Measurements from ENCODE around the gene UBE2S.

Gene UBE2S

GRCh38 chr19:55358943-55359908 lies 48.4 kb downstream of the UBE2S start:
- DNase-seq: no peak

- DNase-seq: no peak
Observed at GRCh38 chr19:55358493-55358892, 49.1 kb downstream of the UBE2S start.

DNA sequence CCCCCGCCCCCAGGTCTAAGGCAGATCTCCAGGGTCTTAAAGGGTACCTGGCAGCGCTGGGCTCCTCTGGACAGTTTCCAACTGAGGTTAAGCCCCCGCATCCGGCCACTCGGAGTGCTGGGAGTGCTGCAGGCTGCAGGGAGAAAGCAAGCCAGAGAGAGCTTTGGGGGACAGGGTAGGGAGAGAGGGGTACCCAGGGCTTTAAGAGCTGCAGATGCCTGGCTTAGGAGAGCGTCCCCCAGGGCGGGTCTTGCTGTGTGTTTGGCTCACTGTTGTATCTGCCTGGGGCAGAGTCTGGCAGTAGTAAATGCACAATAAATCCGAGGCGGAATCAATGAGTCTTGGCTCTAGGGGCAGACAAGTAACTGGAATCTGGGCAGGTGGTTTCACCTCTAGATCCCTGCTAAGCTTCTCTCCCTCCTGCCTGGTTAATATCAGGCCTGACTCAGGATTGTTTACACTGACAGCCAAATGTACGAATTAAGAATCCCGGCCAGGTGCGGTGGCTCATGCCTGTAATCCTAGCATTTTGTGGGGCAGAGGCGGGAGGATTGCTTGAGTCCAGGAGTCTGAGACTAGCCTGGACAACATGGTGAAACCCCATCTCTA lies 52.3 kb downstream of the UBE2S start:
- DNase-seq: no peak

DNA sequence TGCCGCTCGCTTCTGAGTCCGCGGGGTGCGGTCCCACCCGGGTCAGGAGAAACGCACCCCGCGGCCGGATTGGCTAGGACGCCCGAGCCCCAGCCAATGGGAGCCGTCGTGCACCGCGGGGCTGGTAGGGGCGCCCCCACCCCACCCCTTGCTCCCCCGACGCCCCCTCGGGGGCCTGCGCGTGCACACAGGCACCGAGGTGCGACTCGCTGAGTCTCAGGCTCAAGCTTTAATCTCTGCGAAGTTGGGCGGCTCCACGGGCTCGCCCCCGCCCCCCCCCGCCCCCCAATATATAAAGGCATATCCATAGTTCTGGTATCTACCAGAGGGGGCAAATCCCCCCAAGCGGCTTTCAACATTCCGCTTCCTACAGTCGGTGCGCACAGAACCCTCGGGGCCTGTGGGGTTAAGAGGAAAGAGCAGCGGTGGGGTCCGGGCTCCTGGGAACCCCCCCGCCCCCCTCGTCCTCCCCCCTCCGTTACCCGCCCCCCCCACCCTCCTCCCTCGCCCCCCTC lies 52.8 kb downstream of the UBE2S start, which contains the start of gene COX6B2:
Gene COX6B2, minus strand, starts transcription at position 22 of the 515 bp plus-strand sequence. CDS start 198 bp downstream, outside the sequence.
- DNase-seq: no peak

DNA sequence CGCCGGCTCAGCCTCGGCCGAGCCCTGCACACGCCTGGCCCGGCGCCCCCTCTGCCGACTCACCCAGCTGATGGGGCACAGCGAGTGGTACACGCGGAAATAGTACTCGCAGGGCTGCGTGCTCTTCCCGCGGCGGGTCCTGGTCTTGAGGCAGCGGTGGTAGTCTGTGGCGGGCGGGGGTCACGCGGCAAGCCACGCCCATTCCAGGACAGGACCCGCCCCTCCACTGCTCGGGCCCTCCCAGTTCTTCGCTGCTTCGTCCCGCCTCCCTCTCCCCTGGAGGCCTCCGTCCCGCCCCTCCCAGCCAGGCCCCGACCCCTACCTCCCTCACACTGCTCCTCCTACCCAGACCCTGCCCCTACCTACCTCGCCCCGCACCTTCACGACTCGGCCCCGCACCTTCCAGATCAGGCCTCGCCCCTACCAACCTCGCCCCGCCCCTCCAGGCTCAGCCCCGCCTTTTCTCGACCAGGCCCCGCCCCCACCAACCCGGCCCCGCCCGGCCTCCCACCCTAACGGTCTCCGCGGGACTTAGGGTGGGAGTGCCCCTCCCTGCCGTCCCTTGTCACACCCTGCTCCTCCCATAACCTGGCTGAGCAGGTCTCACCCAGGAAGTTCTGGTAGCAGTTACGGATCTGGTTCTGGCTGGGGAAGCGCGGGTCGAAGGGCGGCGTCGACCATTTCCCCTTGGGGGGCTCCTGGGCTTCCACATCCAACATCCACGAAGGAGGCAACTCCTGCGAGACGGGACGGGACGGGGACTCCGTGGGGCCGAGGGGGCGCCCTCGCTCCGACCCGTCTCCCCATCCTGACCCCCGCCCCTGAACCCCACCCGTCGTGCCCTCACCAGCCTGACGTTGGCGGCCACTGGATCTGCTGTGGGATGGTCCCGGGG lies 53.5 kb downstream of the UBE2S start:
- DNase-seq: no peak

DNA sequence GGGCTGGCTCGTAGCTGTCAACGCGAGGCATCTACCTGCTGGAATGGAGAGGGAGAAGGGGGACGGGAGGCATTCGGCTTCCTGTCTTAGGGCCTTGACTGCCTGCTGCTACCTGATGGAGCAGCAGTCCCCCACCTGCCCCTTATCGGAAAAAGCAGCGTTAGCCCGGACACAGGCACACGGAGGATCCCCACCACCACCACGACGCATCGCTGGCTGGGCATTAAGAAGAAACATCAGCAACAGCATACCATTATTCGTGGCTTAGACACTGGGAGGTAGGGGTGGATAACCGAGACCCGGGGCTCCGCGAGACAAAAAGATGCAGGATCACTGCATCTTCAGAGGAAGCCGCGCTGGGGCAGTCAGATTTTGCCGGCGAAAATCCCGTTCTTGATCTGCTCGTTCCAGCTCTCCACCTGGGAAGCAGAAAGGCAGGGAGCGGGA lies 54.2 kb downstream of the UBE2S start:
- no peak for DNase-seq

- no peak for DNase-seq
Observed at GRCh38 chr19:55352549-55353145, 54.9 kb downstream of the UBE2S start.

GRCh38 chr19:55352040-55352439 lies 55.5 kb downstream of the UBE2S start:
- no peak for DNase-seq

GRCh38 chr19:55350620-55351315 lies 56.8 kb downstream of the UBE2S start:
- DNase-seq: no peak
